Subcutaneous adipose tissue (tissue), 4 donors: ENCODE data around the gene PLEKHA5. TPM values are rescaled to one million over a fixed set of nuclear protein-coding genes. Genes with fewer than 3 reads are reported as not detected.

Experiments
- CTCF ChIP-seq: fragments of 450-650 bp; IDR thresholded peaks from one replicate; pipeline ENCODE4 v1.5.1; 2016; ENCODE audit warnings: low read depth, mild to moderate bottlenecking, control low read depth, antibody characterized with exemption, moderate library complexity
- total RNA-seq, 4 donors: library from RNA; depleted of rRNA; stranded (reverse); fragments of >200 nt; gene quantifications; one replicate each; pipeline ENCODE4 v1.1.0, GENCODE V29; 2016

Gene PLEKHA5
- total RNA-seq, 4 donors from 2014 or later = 22.3 to 26.3 (median 24.1) TPM

DNA sequence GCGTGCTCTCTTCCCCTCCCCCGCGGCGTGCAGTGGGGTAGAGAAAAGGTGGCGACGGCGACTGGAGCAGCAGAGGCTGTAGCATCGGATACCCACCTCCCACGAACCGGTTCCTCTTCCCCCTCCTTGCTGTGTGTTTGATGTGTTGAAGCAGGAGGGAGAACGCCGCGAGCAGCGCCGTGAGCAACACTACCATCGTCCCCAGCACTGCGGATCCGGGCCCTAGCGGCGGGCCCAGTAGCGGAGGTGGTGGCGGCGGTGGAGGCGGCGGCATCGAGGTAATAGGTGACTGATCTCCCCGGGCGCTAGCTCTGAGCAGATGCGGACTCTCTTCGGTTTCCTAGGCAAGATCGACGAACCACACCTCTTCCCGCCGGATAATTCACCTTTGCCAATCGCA, 176.8 kb downstream of the PLEKHA5 start:
- TF ChIP-seq CTCF = no peak

DNA sequence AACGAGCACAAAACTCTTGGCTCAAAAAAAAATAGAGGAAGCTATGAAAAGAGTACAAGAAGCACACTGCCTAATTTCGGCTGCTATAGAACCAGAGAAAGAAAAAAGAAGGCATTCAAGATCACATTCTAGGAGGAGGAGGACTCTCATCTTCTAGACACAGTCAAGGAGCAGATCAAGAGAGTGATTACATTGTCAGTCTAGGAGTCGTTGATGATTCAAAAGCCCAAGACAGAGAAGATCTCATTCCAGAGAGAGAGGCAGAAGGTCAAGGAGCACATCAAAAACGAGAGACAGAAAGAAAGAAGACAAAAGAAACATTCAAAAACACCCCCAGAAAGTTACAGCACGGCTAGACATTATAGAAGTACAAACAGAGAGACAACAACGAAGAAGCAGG, 177.9 kb downstream of the PLEKHA5 start:
- TF ChIP-seq CTCF = no peak

GRCh38 chr12:19311165-19311564, 181.6 kb downstream of the PLEKHA5 start:
- TF ChIP-seq CTCF = no peak

DNA sequence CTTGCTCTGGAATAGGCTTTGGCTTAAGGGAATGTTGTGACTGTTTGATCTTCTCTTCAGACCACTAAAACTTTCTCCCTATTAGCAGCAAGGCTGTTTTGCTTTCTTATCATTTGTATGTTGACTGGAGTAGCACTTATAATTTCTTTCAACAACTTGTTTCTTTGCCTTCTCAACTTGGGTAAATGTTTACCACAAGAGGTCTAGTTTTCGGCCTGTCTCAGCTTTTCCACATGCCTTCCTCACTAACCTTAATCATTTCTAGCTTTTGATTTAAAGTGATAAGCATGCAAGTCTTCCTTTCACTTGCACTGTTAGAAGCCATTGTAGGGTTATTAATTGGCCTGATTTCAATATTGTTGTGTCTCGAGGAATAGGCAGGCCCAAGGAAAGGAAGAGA, 183.1 kb downstream of the PLEKHA5 start:
- no peak for TF ChIP-seq CTCF

- TF ChIP-seq CTCF = no peak
These were observed 186.9 kb downstream of the PLEKHA5 start for GRCh38 chr12:19316425-19316824.

DNA sequence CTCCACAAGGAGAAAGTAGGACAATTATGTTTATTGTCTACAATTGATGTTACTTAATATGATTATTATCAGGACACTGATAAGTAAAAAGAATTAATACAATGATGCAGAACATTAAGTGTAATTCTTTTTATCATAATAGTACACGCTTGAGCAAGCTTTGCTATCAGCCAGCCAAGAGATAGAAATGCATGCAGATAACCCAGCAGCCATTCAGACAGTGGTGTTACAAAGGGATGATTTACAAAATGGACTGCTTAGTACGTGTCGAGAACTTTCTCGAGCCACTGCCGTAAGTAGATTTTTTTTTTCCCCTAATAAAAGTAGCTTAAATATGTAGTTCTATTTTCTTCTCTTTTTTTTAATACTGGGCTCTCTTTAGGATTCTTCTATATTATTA, 192.8 kb downstream of the PLEKHA5 start:
- no peak for TF ChIP-seq CTCF

GRCh38 chr12:19323805-19324204, 194.3 kb downstream of the PLEKHA5 start:
- TF ChIP-seq CTCF = no peak
